Nephron (organoid): ENCODE data around the gene BCORL1.

Source experiments
- H3K27ac Mint-ChIP-seq, 3 experiments: 2 replicates each; pipeline ENCODE4 v1.8.0; 2020; ENCODE audit warnings: mixed read lengths in 3 of 3, mild to moderate bottlenecking in 2 of 3, moderate library complexity in 1 of 3
- H3K27me3 Mint-ChIP-seq: 2 replicates; pipeline ENCODE4 v1.8.0; 2021; ENCODE audit warnings: low read depth, mild to moderate bottlenecking, moderate library complexity, mixed read lengths
- H3K36me3 Mint-ChIP-seq: 2 replicates; pipeline ENCODE4 v1.8.0; 2020; ENCODE audit warnings: low read depth, mixed read lengths
- H3K4me1 Mint-ChIP-seq: 2 replicates; pipeline ENCODE4 v1.8.0; 2020; ENCODE audit warnings: mixed read lengths
- H3K4me3 Mint-ChIP-seq, 3 experiments: 2 replicates each; pipeline ENCODE4 v1.8.0; 2020; ENCODE audit warnings: mild to moderate bottlenecking in 3 of 3, mixed read lengths in 3 of 3, moderate library complexity in 2 of 3
- H3K9me3 Mint-ChIP-seq: 2 replicates; pipeline ENCODE4 v1.8.0; 2020; ENCODE audit warnings: mixed read lengths
- TF ChIP-seq, protein P1 (sequence below), 3 experiments: fragments of 200-600 bp; sonication (generic); IDR thresholded peaks; one replicate each; pipeline ENCODE4 v1.5.0; 2021; ENCODE audit warnings: antibody characterized with exemption in 3 of 3; ENCODE audit not compliant: unreplicated experiment in 3 of 3

Gene BCORL1

GRCh38 chrX:130079824-130080406 lies 97.5 kb downstream of the BCORL1 start:
- Mint-ChIP-seq H3K9me3 (peaks cover 16% of the 10 kb centered on the region), H3K36me3 (no peaks in the 10 kb centered on the region), H3K27ac (peak overlapping the region in 2 of 3 experiments; percentile 9 to 13)

GRCh38 chrX:130080791-130081367 lies 98.4 kb downstream of the BCORL1 start:
- H3K4me3 Mint-ChIP-seq = no peak overlapping the region
- no peaks in the 10 kb centered on the region for H3K36me3 Mint-ChIP-seq
- H3K9me3 Mint-ChIP-seq = peaks cover 12% of the 10 kb centered on the region
- peaks cover 3% of the 10 kb centered on the region for H3K27me3 Mint-ChIP-seq
- TF ChIP-seq, protein P1, sequence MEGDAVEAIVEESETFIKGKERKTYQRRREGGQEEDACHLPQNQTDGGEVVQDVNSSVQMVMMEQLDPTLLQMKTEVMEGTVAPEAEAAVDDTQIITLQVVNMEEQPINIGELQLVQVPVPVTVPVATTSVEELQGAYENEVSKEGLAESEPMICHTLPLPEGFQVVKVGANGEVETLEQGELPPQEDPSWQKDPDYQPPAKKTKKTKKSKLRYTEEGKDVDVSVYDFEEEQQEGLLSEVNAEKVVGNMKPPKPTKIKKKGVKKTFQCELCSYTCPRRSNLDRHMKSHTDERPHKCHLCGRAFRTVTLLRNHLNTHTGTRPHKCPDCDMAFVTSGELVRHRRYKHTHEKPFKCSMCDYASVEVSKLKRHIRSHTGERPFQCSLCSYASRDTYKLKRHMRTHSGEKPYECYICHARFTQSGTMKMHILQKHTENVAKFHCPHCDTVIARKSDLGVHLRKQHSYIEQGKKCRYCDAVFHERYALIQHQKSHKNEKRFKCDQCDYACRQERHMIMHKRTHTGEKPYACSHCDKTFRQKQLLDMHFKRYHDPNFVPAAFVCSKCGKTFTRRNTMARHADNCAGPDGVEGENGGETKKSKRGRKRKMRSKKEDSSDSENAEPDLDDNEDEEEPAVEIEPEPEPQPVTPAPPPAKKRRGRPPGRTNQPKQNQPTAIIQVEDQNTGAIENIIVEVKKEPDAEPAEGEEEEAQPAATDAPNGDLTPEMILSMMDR (IDR thresholded peaks at IDR 0.05; ENCODE audit: unreplicated experiment in 3 of 3) = no peak
- no peak overlapping the region for H3K27ac Mint-ChIP-seq
- peaks cover 17% of the 10 kb centered on the region for H3K4me1 Mint-ChIP-seq

More at GRCh38 chrX:130079824-130080406, 97.5 kb downstream of the BCORL1 start:
- TF ChIP-seq, protein P1 (IDR thresholded peaks at IDR 0.05; ENCODE audit: unreplicated experiment in 3 of 3) = peak; percentile 60 to 73 (median 63)
- Mint-ChIP-seq H3K4me1 (peaks cover 17% of the 10 kb centered on the region), H3K27me3 (peaks cover 7% of the 10 kb centered on the region), H3K4me3 (no peak overlapping the region)

DNA sequence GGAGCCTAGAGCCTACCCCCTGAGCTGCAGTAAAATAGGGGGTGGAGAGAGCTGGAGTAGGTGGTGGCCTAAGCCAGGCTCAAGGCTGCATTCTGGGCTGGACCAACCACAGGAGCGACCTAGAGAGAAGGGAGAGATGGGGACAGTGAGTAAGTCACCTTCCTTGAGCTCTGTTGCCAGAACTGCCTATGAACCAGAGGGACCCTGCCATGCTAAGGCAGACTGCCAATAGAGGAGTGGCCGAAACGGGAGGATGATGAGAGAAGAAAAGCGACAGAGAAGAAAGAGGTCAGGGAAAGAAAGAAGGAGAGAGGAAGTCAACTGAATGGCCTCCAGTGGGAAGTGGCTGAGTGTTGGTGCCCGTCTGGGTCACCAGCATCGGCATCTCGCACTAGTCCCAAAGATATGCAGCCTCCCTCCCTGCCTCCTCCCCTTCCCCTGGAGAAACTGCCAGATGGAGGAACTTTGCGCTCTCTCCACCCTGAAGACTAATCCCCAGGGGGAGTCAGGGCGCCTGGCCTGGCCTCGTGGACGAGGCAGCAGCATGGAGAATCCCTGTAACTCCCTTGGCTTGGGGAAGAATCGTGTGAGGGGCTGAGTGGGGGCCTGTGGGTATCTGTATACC lies 99.1 kb downstream of the BCORL1 start:
- H3K36me3 Mint-ChIP-seq = no peaks in the 10 kb centered on the region
- peak overlapping the region in 2 of 3 experiments; percentile 1 to 65 for H3K27ac Mint-ChIP-seq
- H3K4me3 Mint-ChIP-seq = no peak overlapping the region
- peaks cover 3% of the 10 kb centered on the region for H3K27me3 Mint-ChIP-seq
- TF ChIP-seq, protein P1 (IDR thresholded peaks at IDR 0.05; ENCODE audit: unreplicated experiment in 3 of 3) = no peak
- H3K9me3 Mint-ChIP-seq = peaks cover 12% of the 10 kb centered on the region
- peaks cover 21% of the 10 kb centered on the region for H3K4me1 Mint-ChIP-seq

- H3K4me3 Mint-ChIP-seq = no peak overlapping the region
- peaks cover 3% of the 10 kb centered on the region for H3K27me3 Mint-ChIP-seq
- TF ChIP-seq, protein P1 (IDR thresholded peaks at IDR 0.05; ENCODE audit: unreplicated experiment in 3 of 3) = no peak
- H3K4me1 Mint-ChIP-seq = peaks cover 21% of the 10 kb centered on the region
- H3K36me3 Mint-ChIP-seq = no peaks in the 10 kb centered on the region
- peaks cover 12% of the 10 kb centered on the region for H3K9me3 Mint-ChIP-seq
- H3K27ac Mint-ChIP-seq = peak overlapping the region in 1 of 3 experiments; percentile 65
Observed at GRCh38 chrX:130082244-130083106, 100.0 kb downstream of the BCORL1 start.

- H3K27me3 Mint-ChIP-seq = peaks cover 3% of the 10 kb centered on the region
- peaks cover 16% of the 10 kb centered on the region for H3K9me3 Mint-ChIP-seq
- H3K27ac Mint-ChIP-seq = peak overlapping the region; percentile 28 to 48 (median 46)
- peaks cover 4% of the 10 kb centered on the region for H3K36me3 Mint-ChIP-seq
- H3K4me3 Mint-ChIP-seq = peak overlapping the region in 2 of 3 experiments; percentile 1 to 6
- peaks cover 21% of the 10 kb centered on the region for H3K4me1 Mint-ChIP-seq
- TF ChIP-seq, protein P1 (IDR thresholded peaks at IDR 0.05; ENCODE audit: unreplicated experiment in 3 of 3) = no peak
Observed at GRCh38 chrX:130083107-130083490, 100.7 kb downstream of the BCORL1 start.
